ENCODE results near the gene MPZL2. TPM values are rescaled to one million over a fixed set of nuclear protein-coding genes. Genes with fewer than 3 reads are reported as not detected.
A peak's percentile ranks its signal among the peaks of the same experiment; 100 is the strongest.

Gene MPZL2
- total RNA-seq, 1 donor from 2014 or later: not detected

- no peak for DNase-seq (ENCODE audit: low read depth)
Observed at GRCh38 chr11:118223570-118223969, 40.5 kb downstream of the MPZL2 start.

GRCh38 chr11:118222437-118222836 is 41.7 kb downstream of the MPZL2 start:
- DNase-seq (ENCODE audit: low read depth): no peak

- DNase-seq (ENCODE audit: low read depth): no peak
Observed at GRCh38 chr11:118221419-118221818, 42.7 kb downstream of the MPZL2 start.

DNA sequence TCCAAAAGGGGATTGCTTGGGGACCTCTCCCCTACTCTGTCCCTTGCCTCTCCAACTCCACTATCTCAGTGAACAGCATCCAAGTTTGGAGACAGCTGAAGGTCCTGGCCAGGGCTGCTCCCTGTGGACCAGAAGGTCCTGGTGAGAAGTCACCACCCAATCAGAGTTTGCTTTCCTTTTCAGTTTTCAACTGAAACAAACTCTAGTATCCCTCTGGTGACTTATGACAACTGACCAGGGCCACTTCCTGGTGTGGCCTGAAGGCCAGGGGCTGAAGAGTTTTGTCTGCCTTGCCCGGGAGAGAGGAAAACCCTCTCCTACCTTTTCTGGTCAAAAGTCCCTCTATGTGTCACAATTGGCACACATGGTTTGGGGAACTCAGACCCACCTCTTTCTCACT is 44.4 kb downstream of the MPZL2 start:
- DNase-seq (ENCODE audit: low read depth): no peak

GRCh38 chr11:118219244-118219643 is 44.9 kb downstream of the MPZL2 start:
- DNase-seq (ENCODE audit: low read depth): no peak

DNA sequence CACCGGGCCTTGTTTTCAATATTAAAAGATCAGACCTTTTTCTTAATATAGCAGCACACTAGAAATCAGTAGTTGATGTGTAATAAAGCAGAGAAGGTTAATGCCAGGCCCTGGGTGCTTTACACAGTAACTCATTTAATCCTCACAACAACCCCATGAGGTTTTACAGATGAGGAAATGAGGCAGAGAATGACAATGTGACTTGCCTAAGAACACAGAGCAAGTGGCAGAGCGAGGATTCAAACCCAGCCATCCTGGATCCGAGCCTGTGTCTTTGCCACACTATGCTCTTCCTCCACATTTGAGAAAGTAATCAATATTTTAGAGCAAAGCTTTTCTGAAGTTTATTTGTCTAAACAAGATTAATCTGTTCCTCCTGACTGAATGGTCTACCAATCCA is 46.5 kb downstream of the MPZL2 start:
- no peak for DNase-seq (ENCODE audit: low read depth)

- DNase-seq (ENCODE audit: low read depth): no peak
Observed at GRCh38 chr11:118216621-118217481, 47.2 kb downstream of the MPZL2 start.

DNA sequence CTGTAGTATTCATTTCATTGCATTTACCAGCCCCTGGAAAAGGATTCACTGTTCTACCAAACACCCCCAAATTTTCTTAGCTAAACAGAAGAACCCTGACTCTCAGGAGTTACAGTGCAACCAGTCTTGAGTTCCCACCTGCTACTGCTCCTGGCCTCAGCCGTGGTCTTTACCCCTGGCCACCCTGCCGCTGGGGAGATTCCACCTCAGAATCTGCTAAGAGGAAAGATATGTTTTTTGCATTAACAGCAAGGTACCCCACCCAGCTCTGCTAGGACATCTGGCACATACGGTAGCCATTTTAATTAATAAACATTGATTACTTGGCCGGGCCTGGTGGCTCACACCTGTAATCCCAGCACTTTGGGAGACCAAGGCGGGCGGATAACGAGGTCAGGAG is 48.3 kb downstream of the MPZL2 start:
- no peak for DNase-seq (ENCODE audit: low read depth)

GRCh38 chr11:118215262-118215661 is 48.8 kb downstream of the MPZL2 start:
- DNase-seq (ENCODE audit: low read depth): no peak

GRCh38 chr11:118214210-118214914 is 49.7 kb downstream of the MPZL2 start:
- no peak for DNase-seq (ENCODE audit: low read depth)

DNA sequence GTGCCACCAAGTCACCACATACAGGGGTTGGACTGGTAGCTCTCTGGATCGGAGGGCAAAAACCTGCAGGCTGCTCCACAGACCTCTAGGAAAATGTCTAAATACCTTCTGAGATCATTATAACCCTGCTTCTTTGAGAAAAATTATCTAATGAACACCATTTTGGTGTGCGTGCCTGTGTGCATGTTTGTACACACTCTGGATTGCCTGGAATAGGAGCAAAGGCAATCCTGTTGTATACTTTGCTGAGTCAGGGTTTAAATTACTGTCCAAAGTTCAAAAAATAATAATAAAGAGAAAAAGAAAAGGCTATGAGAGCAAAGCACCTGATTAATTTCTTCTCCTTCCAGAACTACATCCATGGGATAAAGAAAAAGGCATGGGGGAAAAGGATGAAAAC is 50.3 kb downstream of the MPZL2 start:
- no peak for DNase-seq (ENCODE audit: low read depth)

DNA sequence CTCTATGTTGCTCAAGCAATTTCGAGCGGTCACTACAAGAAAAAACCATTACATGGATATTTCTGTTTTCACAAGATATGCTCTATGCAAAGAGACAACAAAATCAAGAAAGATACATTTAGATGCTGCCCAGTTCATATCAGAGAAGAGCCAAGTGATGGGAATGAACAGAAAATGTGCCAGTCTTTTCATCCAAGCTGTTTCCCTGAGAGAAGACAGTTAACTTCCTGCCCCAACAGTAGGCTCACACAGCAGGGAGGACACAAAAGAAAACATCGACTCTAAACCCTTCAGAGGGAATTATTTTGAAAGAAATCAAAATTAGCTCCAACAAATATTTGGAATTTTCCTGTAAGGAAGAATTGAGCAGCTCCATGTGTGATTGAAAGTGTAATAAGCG is 50.9 kb downstream of the MPZL2 start:
- DNase-seq (ENCODE audit: low read depth): no peak

DNA sequence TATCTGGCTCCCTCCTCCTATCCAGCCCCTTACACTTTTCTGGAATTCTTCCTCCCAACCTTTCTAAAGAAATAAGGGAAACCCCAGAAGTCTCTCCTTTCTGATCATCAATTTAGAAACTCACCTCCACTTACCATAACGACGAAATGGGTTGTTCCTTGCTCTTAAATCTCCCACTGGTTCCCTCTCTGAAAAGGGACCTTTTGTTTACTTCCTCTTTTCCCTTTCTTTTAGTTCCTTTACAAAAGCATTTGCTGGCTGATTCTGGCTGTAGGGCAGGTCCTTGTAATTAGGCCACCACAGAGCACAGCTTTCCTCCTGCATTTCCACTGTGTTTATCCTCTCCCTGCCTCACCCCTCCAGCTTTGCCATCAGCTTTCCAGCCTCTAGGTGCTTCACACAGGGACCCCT is 51.3 kb downstream of the MPZL2 start:
- DNase-seq (ENCODE audit: low read depth): no peak

GRCh38 chr11:118212131-118212725 is 51.9 kb downstream of the MPZL2 start:
- no peak for DNase-seq (ENCODE audit: low read depth)

GRCh38 chr11:118211006-118211405 is 53.1 kb downstream of the MPZL2 start:
- peak; percentile 59 for DNase-seq (ENCODE audit: low read depth)

DNA sequence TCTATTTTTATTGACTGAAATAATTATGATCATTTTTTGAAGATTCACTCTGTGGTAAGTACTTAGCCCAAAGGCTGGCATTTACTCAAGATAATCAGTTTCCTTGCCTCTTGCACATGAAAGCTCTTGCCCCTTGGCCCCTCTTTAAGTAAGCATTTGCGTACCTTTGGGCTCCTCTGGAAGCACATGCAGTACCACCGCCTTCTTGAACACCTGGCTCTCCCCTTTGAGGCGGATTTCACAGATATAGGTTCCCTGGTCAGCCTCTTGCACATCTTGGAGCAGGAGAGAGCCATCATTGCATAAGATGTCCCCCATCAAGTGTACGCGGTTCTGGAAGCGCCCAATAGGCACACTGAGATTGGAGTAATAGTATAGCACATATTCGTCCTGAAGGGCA is 53.8 kb downstream of the MPZL2 start:
- no peak for DNase-seq (ENCODE audit: low read depth)

DNA sequence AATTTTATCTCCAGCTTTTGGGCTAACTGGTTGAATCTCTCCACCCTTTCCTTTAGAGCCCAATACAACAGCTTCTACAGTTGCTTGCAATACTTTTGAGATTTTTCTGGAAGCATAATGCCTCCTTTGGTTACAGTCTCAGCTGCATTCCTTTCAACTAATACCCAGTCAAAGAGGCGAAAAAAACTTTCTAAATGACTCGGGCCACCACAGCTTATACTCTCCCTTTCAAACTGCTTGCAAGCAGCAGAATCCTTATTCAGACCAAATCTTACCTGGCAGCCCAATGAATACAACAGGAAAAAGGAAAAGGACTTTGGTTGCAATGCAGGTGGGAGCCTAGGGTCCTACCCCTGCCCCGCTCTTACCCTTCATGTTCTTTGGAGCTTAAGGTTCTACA is 55.1 kb downstream of the MPZL2 start:
- no peak for DNase-seq (ENCODE audit: low read depth)

DNA sequence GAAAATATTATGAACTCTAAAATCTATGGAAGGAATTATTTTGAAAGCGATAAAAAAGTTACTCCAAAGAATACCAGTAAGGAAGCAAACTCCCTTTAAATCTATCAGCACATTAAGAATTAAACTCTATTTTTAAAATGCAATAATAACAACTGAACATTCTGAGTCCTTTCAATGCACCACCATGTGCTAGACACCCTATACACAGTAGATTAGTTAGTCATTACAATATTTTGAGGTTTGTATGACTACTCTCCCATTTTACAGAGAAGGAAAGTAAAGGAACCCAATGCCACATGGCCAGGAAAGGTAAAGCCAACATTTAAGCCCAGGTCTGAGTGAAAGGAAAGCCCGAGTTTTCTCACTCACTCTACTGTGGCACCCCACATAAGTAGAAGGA is 57.0 kb downstream of the MPZL2 start:
- DNase-seq (ENCODE audit: low read depth): no peak

DNA sequence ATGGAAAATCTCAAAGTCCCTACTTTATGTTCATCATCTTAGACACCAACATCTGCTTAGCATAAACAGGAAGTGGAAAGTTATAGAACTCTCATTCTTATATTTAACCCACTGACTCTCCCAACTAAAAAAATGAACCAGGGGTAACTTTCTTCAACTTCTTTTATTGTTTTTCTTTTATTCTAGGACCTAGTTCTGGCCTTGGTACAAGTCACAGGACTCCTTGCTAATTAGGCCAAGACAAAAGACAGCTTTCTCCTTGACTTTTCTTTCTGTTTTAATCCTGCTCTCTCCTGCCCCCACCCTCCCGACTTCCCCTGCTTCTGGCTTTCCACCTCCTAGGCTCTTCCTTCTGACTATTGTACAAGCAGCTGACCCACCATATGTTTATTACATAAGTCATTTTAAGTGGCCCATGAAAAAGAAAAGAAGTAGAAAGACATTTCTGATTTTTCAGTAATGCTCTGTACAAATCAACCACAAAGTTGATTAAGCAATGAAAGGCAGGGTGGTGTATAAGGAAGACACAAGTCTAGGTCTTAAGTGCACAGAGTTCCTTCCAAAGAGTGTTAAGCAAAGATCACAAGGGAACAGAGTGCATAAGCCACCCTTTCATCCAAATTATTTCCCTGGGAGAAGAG is 57.6 kb downstream of the MPZL2 start:
- no peak for DNase-seq (ENCODE audit: low read depth)

GRCh38 chr11:118205606-118206378 is 58.3 kb downstream of the MPZL2 start:
- DNase-seq (ENCODE audit: low read depth): no peak

All from myocyte (in vitro differentiated cells).